Adrenal gland (tissue), 12 donors: ENCODE results near the gene LCE6A. TPM values are rescaled to one million over a fixed set of nuclear protein-coding genes. Genes with fewer than 3 reads are reported as not detected.

Experiments
- DNase-seq, 7 donors: peaks; one replicate each; pipeline ENCODE4 v3.0.0-alpha.2; 2019 to 2020
- H3K27ac ChIP-seq, 5 donors: fragments of 200-600 bp; sonication (generic) in 4 of 5; 1 replicate in 3 of 5; 2 replicates in 2 of 5; pipeline versions ENCODE4 v1.5.1 to v1.8.0; 2016 to 2020; ENCODE audit warnings: mild to moderate bottlenecking in 1 of 5
- H3K27me3 ChIP-seq: fragments of 200-600 bp; 2 replicates; pipeline ENCODE4 v1.8.0; 2021
- H3K36me3 ChIP-seq, 2 donors: fragments of 200-600 bp; replicated peaks in 1 of 2; 1 replicate in 1 of 2; 2 replicates in 1 of 2; pipeline versions ENCODE4 v1.5.1 to v1.8.0; 2018 to 2022
- H3K4me1 ChIP-seq, 2 donors: fragments of 200-600 bp; replicated peaks in 1 of 2; 1 replicate in 1 of 2; 2 replicates in 1 of 2; pipeline versions ENCODE4 v1.5.1 to v1.8.0; 2018 to 2021
- H3K4me3 ChIP-seq, 4 donors: fragments of 200-600 bp; sonication (generic) in 3 of 4; one replicate each; pipeline ENCODE4 v1.5.1; 2016 to 2018
- H3K9me3 ChIP-seq, 3 donors: fragments of 200-600 bp; sonication (generic) in 1 of 3; replicated peaks in 1 of 3; 1 replicate in 2 of 3; 2 replicates in 1 of 3; pipeline versions ENCODE4 v1.5.1 to v1.8.0; 2016 to 2021
- CTCF ChIP-seq, 6 experiments: fragments of 450-650 bp in 4 of 6; fragments of 200-600 bp in 2 of 6; sonication (generic) in 1 of 6; IDR thresholded peaks; 1 replicate in 5 of 6; 2 replicates in 1 of 6; pipeline versions ENCODE4 v1.5.1 to v1.8.0; 2016 to 2021; ENCODE audit warnings: antibody characterized with exemption in 6 of 6, mild to moderate bottlenecking in 2 of 6, moderate library complexity in 1 of 6
- POLR2A ChIP-seq, 2 donors: fragments of 450-650 bp; IDR thresholded peaks; one replicate each; pipeline ENCODE4 v1.6.1; 2017; ENCODE audit warnings: antibody characterized with exemption in 2 of 2, mild to moderate bottlenecking in 2 of 2, moderate library complexity in 1 of 2
- WGBS, 4 donors: extraction: QIAGEN DNeasy Blood & Tissue Kit in 2 of 4; methylation state at CpG; one replicate each; pipeline versions ENCODE4 v1.1.5 to v1.1.7; 2013 to 2017; 5-methylcytosine and 5-hydroxymethylcytosine counted together
- intact Hi-C, 2 donors: fragments of 100-400 bp; cut with DNase I; formaldehyde crosslinking; loops; one replicate each; pipeline versions ENCODE4 v1.14.1 to v1.15.0; 2022 to 2023
- polyA plus RNA-seq, 3 donors: library from polyadenylated mRNA; stranded (reverse); fragments of 200-250 nt in 2 of 3; fragments of 350-450 nt in 1 of 3; fragmentation: Illumina TruSeq in 1 of 3; extraction: RNeasy Lipid Tissue Mini Kit (QIAGEN cat#74804) in 1 of 3; gene quantifications; one replicate each; pipeline ENCODE4 v1.2.3, GENCODE V29; 2013 to 2014
- total RNA-seq, 9 donors: library from RNA; depleted of rRNA in 4 of 9; stranded (reverse); fragments of >200 nt in 4 of 9; fragments of 120-200 nt in 1 of 9; fragmentation: NEBNext Ultra II Directional in 1 of 9; extraction: Animal tissue kit (Norgen Biotek cat#: 25700) in 1 of 9; gene quantifications; one replicate each; pipeline versions ENCODE4 v1.1.0 to v1.2.4, GENCODE V29; 2013 to 2023
- donor health status: healthy with polysubstance abuse.
- donor health status: Bipolar disorder and iron deficiency.
- donor health status: DM: yes; HTN: yes; CAD: no.
- donor health status: DM: no; HTN: no; CAD: no.
- donor health status: DM: no; HTN: no; CAD: no.
- donor health status: DM: yes; HTN: yes; CAD: no.

LCE6A gene
- total and polyA plus RNA-seq, 12 donors = not detected

GRCh38 chr1:152870831-152871730 is 28.4 kb downstream of the LCE6A start:
- Histone ChIP-seq H3K27ac (no peak overlapping the region), H3K9me3 (no peaks in the 10 kb centered on the region), H3K4me1 (no peaks in the 10 kb centered on the region), H3K4me3 (no peak overlapping the region), H3K27me3 (no peaks in the 10 kb centered on the region), H3K36me3 (no peaks in the 10 kb centered on the region)
- 48 to 66% (median 51%) methylated on average over 16 to 17 of the region's 17 CpGs for WGBS, 4 donors
- intact Hi-C loops = loop anchor here in 1 of 2 donors (10.0 kb wide), 1 partner anchor 354 kb away; no protein-coding TSS in a partner anchor
- TF ChIP-seq POLR2A (IDR thresholded peaks at IDR 0.05) = no peak
- TF ChIP-seq CTCF (IDR thresholded peaks at IDR 0.05) = no peak
- peak in 1 of 7 donors; percentile 3 for DNase-seq

DNA sequence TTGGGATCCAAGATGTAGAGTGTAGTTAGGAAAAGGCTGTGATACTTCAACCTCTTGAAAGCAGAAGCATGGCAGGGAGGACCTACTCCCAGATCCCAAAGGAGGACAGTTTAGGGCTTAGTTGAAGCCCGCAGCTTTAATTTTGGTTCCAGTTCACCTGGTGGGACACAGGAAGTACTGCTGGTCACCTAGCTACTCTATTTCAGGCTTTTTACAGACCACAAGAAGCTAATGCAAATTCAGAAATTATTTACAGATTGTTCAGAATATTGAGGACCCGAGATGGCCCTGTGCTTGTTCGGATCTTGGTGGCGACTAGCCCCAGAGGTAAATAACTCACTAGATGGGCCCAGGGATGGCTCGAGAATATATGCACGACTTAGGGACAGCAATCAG is 29.1 kb downstream of the LCE6A start:
- no peak for DNase-seq
- WGBS, 4 donors = 81 to 86% (median 84%) methylated on average over 5 to 6 of the region's 6 CpGs
- H3K27ac ChIP-seq = no peak overlapping the region
- intact Hi-C loops = loop anchor here in 1 of 2 donors (10.0 kb wide), 1 partner anchor 353 kb away; no protein-coding TSS in a partner anchor
- no peaks in the 10 kb centered on the region for H3K36me3 ChIP-seq
- no peaks in the 10 kb centered on the region for H3K4me1 ChIP-seq
- no peak for TF ChIP-seq POLR2A (IDR thresholded peaks at IDR 0.05)
- TF ChIP-seq CTCF (IDR thresholded peaks at IDR 0.05) = no peak
- no peak overlapping the region for H3K4me3 ChIP-seq
- no peaks in the 10 kb centered on the region for H3K9me3 ChIP-seq
- H3K27me3 ChIP-seq = no peaks in the 10 kb centered on the region

DNA sequence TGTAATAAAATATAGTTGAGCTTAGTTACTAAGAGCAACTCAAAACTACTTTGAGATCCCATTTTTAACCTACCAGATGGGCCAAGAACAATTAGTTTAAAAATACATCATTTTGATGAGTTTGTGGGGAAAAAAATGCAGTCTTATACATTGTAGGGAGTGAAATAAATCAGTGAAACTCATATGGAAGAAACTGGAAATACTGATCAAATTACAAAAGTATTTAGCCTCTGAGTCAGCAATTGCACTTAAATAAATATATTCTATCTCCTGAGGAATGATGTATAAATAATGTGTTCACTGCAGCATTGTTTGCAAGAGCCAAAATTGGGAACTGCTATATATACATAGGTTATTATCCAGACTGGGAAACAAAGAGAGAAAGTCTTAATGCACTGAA is 30.8 kb downstream of the LCE6A start:
- intact Hi-C loops = loop anchor here in 1 of 2 donors (10.0 kb wide), 1 partner anchor 351 kb away; no protein-coding TSS in a partner anchor
- Histone ChIP-seq H3K27ac (no peak overlapping the region), H3K4me1 (no peaks in the 10 kb centered on the region), H3K36me3 (no peaks in the 10 kb centered on the region), H3K27me3 (no peaks in the 10 kb centered on the region), H3K9me3 (no peaks in the 10 kb centered on the region), H3K4me3 (no peak overlapping the region)
- TF ChIP-seq POLR2A (IDR thresholded peaks at IDR 0.05) = no peak
- TF ChIP-seq CTCF (IDR thresholded peaks at IDR 0.05) = no peak
- no peak for DNase-seq

GRCh38 chr1:152876827-152877226 is 34.2 kb downstream of the LCE6A start:
- Histone ChIP-seq H3K4me1 (no peaks in the 10 kb centered on the region), H3K36me3 (no peaks in the 10 kb centered on the region), H3K4me3 (no peak overlapping the region), H3K27me3 (no peaks in the 10 kb centered on the region), H3K27ac (no peak overlapping the region), H3K9me3 (no peaks in the 10 kb centered on the region)
- WGBS, 4 donors = 64 to 86% (median 78%) methylated on average over 1 of the region's 1 CpG
- intact Hi-C loops = loop anchor here in 1 of 2 donors (10.0 kb wide), 1 partner anchor 348 kb away; no protein-coding TSS in a partner anchor
- TF ChIP-seq CTCF (IDR thresholded peaks at IDR 0.05) (no peak), POLR2A (IDR thresholded peaks at IDR 0.05) (no peak)
- DNase-seq = no peak
